ENCODE measurements around the gene FUS.
A peak's percentile ranks its signal among the peaks of the same experiment; 100 is the strongest.

The FUS gene

GRCh38 chr16:31133046-31133501 lies 46.9 kb upstream of the FUS start:
- no peak overlapping the region for H3K27ac ChIP-seq (ENCODE audit: extremely low read depth, low read depth, low read length)
- no peak overlapping the region for H3K4me3 ChIP-seq (ENCODE audit: low read depth, low read length)
- TF ChIP-seq SP7 (tag by site-specific recombination; IDR thresholded peaks at IDR 0.05) (no peak), ZNF148 (tag by site-specific recombination; IDR thresholded peaks at IDR 0.05; ENCODE audit: borderline replicate concordance) (no peak), KLF9 (tag by site-specific recombination; IDR thresholded peaks at IDR 0.05; ENCODE audit: low read depth) (no peak), ZNF146 (tag by site-specific recombination; IDR thresholded peaks at IDR 0.05) (no peak), ZNF792 (tag by site-specific recombination; IDR thresholded peaks at IDR 0.05) (no peak), BCL11B (tag by site-specific recombination; IDR thresholded peaks at IDR 0.05; ENCODE audit: low read depth) (peak; percentile 51; the same call in 1 of the 2 replicates), HIC1 (tag by site-specific recombination; IDR thresholded peaks at IDR 0.05) (no peak), REPIN1 (tag by site-specific recombination; IDR thresholded peaks at IDR 0.05; ENCODE audit: low read depth) (no peak), ZSCAN18 (tag by site-specific recombination; IDR thresholded peaks at IDR 0.05) (no peak), ZNF518A (tag by site-specific recombination; conservative IDR thresholded peaks at IDR 0.05; ENCODE audit: low read depth) (no peak), ZNF610 (tag by site-specific recombination; IDR thresholded peaks at IDR 0.05; ENCODE audit: borderline replicate concordance) (no peak), ZFP37 (tag by site-specific recombination; IDR thresholded peaks at IDR 0.05) (no peak), ZNF514 (tag by site-specific recombination; IDR thresholded peaks at IDR 0.05) (no peak), ATF2 (tag by site-specific recombination; IDR thresholded peaks at IDR 0.05; ENCODE audit: low read depth) (no peak), ZNF341 (tag by site-specific recombination; IDR thresholded peaks at IDR 0.05; ENCODE audit: low read depth) (no peak), ZNF239 (tag by site-specific recombination; IDR thresholded peaks at IDR 0.05) (no peak), BCL11A (tag by site-specific recombination; IDR thresholded peaks at IDR 0.05; ENCODE audit: low read depth) (peak; percentile 69; the same call in 1 of the 2 replicates), ZNF529 (tag by site-specific recombination; IDR thresholded peaks at IDR 0.05; ENCODE audit: insufficient replicate concordance) (no peak), ZFP3 (tag by site-specific recombination; IDR thresholded peaks at IDR 0.05; ENCODE audit: low read depth) (no peak), ZNF416 (tag by site-specific recombination; IDR thresholded peaks at IDR 0.05) (no peak), ZBTB8A (tag by site-specific recombination; IDR thresholded peaks at IDR 0.05) (peak; percentile 45; the same call in 1 of the 2 replicates), ZNF433 (tag by site-specific recombination; IDR thresholded peaks at IDR 0.05; ENCODE audit: low read depth) (no peak), ZNF449 (tag by site-specific recombination; IDR thresholded peaks at IDR 0.05) (no peak), MEIS1 (CRISPR knock-in tag; IDR thresholded peaks at IDR 0.05; ENCODE audit: borderline replicate concordance) (no peak)
- CTCF ChIA-PET, result interaction anchor here (1.2 kb wide), 1 partner anchor 9 kb away, joined by 5 read pairs; no protein-coding TSS in a partner anchor
- no peaks in the 10 kb centered on the region for H3K9me3 ChIP-seq (ENCODE audit: control insufficient read depth, insufficient read depth, low read depth, low read length)
- H3K4me1 ChIP-seq (ENCODE audit: control insufficient read depth, insufficient read depth, low read length), result peaks cover 11% of the 10 kb centered on the region; the same call in 1 of the 2 replicates
- POLR2A ChIA-PET, result interaction anchor here (1.2 to 2.1 kb wide), 2 partner anchors 9 to 15 kb away, joined by 5 to 7 read pairs; partner anchors contain the start of gene KAT8
- peaks cover 0 to 43% of the 10 kb centered on the region in 2 experiments; a peak in 1 of 3 replicates for H3K36me3 ChIP-seq (ENCODE audit: control insufficient read depth in 2 of 2, insufficient read depth in 1 of 2, low read length in 2 of 2)

Data from HEK293 (cell line).